Spleen (tissue), 11 donors: ENCODE measurements around the gene FMN2. TPM values are rescaled to one million over a fixed set of nuclear protein-coding genes. Genes with fewer than 3 reads are reported as not detected.

ENCODE experiments used
- DNase-seq: peaks from one replicate; pipeline ENCODE4 v3.0.0-alpha.2; 2020
- H3K27ac ChIP-seq, 8 donors: fragments of 200-600 bp; sonication (generic) in 7 of 8; 1 replicate in 4 of 8; 2 replicates in 4 of 8; pipeline versions ENCODE4 v1.5.0 to v1.8.0; 2016 to 2021; ENCODE audit warnings: inconsistent platforms in 4 of 8, mild to moderate bottlenecking in 4 of 8, moderate library complexity in 1 of 8
- H3K27me3 ChIP-seq, 7 donors: fragments of 200-600 bp; sonication (generic) in 6 of 7; replicated peaks in 1 of 7; 1 replicate in 4 of 7; 2 replicates in 3 of 7; pipeline versions ENCODE4 v1.5.0 to v1.8.0; 2016 to 2021; ENCODE audit warnings: inconsistent platforms in 3 of 7, mild to moderate bottlenecking in 1 of 7
- H3K36me3 ChIP-seq, 6 donors: fragments of 200-600 bp; sonication (generic) in 5 of 6; 1 replicate in 4 of 6; 2 replicates in 2 of 6; pipeline versions ENCODE4 v1.5.0 to v1.8.0; 2016 to 2021; ENCODE audit warnings: inconsistent platforms in 2 of 6
- H3K4me1 ChIP-seq, 6 donors: fragments of 200-600 bp; sonication (generic) in 5 of 6; 1 replicate in 3 of 6; 2 replicates in 3 of 6; pipeline versions ENCODE4 v1.5.0 to v1.8.0; 2016 to 2021; ENCODE audit warnings: inconsistent platforms in 3 of 6
- H3K4me3 ChIP-seq, 8 donors: fragments of 200-600 bp; sonication (generic) in 7 of 8; 1 replicate in 4 of 8; 2 replicates in 4 of 8; pipeline versions ENCODE4 v1.5.0 to v1.8.0; 2016 to 2021; ENCODE audit warnings: inconsistent platforms in 4 of 8, mild to moderate bottlenecking in 4 of 8, moderate library complexity in 2 of 8
- H3K9me3 ChIP-seq, 8 donors: fragments of 200-600 bp; sonication (generic) in 7 of 8; 1 replicate in 4 of 8; 2 replicates in 4 of 8; pipeline versions ENCODE4 v1.5.0 to v1.8.0; 2016 to 2021; ENCODE audit warnings: inconsistent platforms in 4 of 8
- POLR2A ChIP-seq, 3 donors: fragments of 450-650 bp; IDR thresholded peaks; one replicate each; pipeline ENCODE4 v1.5.1; 2017; ENCODE audit warnings: antibody characterized with exemption in 3 of 3, mild to moderate bottlenecking in 1 of 3
- POLR2AphosphoS5 ChIP-seq, 3 donors: sonication (generic); formaldehyde crosslinking; IDR thresholded peaks; one replicate each; pipeline ENCODE4 v1.5.1; 2017; ENCODE audit warnings: antibody characterized with exemption in 3 of 3
- WGBS, 5 donors: extraction: QIAGEN DNeasy Blood & Tissue Kit in 3 of 5; methylation state at CpG; one replicate each; pipeline versions ENCODE4 v1.1.5 to v1.1.7; 2013 to 2018; 5-methylcytosine and 5-hydroxymethylcytosine counted together
- intact Hi-C: fragments of 100-400 bp; cut with DNase I; formaldehyde crosslinking; loops from one replicate; pipeline ENCODE4 v1.15.0; 2023; ENCODE audit warnings: low total_unique reads
- polyA plus RNA-seq, 3 donors: library from polyadenylated mRNA; stranded (reverse); fragments of 200-250 nt; gene quantifications; one replicate each; pipeline ENCODE4 v1.2.1, GENCODE V29; 2013
- total RNA-seq, 7 donors: library from RNA; depleted of rRNA in 3 of 7; stranded (reverse); fragments of >200 nt in 3 of 7; fragmentation: NEBNext Ultra II Directional in 4 of 7; extraction: Animal tissue kit (Norgen Biotek cat#: 25700) in 4 of 7; gene quantifications; one replicate each; pipeline versions ENCODE4 v1.1.0 to v1.2.1, GENCODE V29; 2016 to 2021
- TF ChIP-seq, protein P1 (sequence below), 11 experiments: fragments of 200-600 bp in 7 of 11; fragments of 450-650 bp in 4 of 11; sonication (generic) in 4 of 11; IDR thresholded peaks in 8 of 11; conservative IDR thresholded peaks in 3 of 11; 1 replicate in 7 of 11; 2 replicates in 4 of 11; pipeline versions ENCODE4 v1.4.0 to v1.8.0; 2016 to 2021; ENCODE audit warnings: antibody characterized with exemption in 11 of 11, inconsistent platforms in 4 of 11, mild to moderate bottlenecking in 1 of 11
- donor health status: healthy with polysubstance abuse.
- donor health status: DM: no; HTN: no; CAD: no; lungs with moderate emphysema.
- donor health status: DM: no; HTN: no; CAD: no.
- donor health status: Bipolar disorder and iron deficiency.
- donor health status: healthy.
- donor health status: DM: no; HTN: no; CAD: no.
- donor health status: DM: yes; HTN: yes; CAD: no.

Gene FMN2
- total and polyA plus RNA-seq, 10 donors, result 0.04 to 0.24 (median 0.12) TPM; not detected in 6

DNA sequence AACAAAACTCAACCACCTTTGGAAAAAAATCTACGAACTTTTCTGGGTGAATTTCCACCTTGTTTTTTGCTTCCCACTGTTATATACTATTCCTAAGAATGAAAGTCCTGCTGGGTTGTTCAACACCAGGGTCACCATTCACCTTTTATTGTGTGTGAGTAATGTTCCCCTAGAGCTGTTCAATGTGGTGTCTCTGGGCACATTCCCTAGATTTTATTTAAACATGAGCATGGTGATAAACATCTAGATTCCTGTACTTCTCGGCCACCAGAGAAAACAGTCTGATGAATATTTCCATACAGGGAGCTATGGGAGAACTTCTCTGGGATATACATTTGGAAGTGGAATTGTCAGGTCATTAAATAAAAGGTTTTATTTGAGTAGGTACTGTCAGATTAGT is 13.0 kb downstream of the FMN2 start:
- Histone ChIP-seq H3K27me3 (peaks cover 0 to 5% (median 0%) of the 10 kb centered on the region in 7 donors), H3K27ac (no peak overlapping the region), H3K4me1 (no peaks in the 10 kb centered on the region), H3K4me3 (no peak overlapping the region), H3K9me3 (no peaks in the 10 kb centered on the region), H3K36me3 (no peaks in the 10 kb centered on the region)
- TF ChIP-seq POLR2AphosphoS5 (IDR thresholded peaks at IDR 0.05) (no peak), POLR2A (IDR thresholded peaks at IDR 0.05) (no peak)
- TF ChIP-seq, protein P1, sequence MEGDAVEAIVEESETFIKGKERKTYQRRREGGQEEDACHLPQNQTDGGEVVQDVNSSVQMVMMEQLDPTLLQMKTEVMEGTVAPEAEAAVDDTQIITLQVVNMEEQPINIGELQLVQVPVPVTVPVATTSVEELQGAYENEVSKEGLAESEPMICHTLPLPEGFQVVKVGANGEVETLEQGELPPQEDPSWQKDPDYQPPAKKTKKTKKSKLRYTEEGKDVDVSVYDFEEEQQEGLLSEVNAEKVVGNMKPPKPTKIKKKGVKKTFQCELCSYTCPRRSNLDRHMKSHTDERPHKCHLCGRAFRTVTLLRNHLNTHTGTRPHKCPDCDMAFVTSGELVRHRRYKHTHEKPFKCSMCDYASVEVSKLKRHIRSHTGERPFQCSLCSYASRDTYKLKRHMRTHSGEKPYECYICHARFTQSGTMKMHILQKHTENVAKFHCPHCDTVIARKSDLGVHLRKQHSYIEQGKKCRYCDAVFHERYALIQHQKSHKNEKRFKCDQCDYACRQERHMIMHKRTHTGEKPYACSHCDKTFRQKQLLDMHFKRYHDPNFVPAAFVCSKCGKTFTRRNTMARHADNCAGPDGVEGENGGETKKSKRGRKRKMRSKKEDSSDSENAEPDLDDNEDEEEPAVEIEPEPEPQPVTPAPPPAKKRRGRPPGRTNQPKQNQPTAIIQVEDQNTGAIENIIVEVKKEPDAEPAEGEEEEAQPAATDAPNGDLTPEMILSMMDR (IDR thresholded peaks at IDR 0.05 in 8 of 11, conservative IDR thresholded peaks at IDR 0.05 in 3 of 11), result no peak
- intact Hi-C loops, result no loop called here
- WGBS, 5 donors, result 75 to 91% (median 83%) methylated on average over 2 of the region's 2 CpGs
- DNase-seq, result no peak

DNA sequence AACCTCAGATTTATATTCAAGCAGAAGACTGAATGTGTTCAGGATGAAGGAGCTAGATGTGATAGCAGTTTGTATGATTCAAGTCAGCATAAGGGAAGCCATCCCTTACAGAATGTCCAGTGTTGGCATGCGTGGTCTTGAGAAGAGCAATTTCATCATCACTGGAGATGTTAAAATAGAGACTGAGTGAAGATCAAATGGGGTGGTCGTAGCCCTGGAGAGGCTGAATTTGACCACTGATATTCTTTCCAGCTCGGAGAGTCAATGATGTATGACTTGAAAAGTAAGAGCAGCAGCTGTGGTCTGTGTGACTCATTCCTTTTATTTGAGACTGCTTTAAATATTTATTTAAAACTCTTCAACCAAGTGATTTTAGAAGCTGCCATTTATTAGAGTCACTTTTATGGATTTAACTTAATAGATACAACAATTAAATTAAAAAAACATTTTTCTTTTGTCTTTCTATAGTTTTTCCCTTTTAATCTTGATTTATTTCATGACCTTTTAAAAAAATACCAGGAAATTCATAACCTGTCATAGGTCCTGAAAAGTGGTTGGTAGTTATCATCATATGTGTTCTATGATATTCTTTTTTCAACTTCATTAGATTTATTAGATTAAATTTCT is 15.5 kb downstream of the FMN2 start:
- H3K9me3 ChIP-seq, result no peaks in the 10 kb centered on the region
- 61 to 82% (median 75%) methylated on average over 3 of the region's 3 CpGs for WGBS, 5 donors
- DNase-seq, result no peak
- no peaks in the 10 kb centered on the region for H3K4me1 ChIP-seq
- no peak overlapping the region for H3K27ac ChIP-seq
- intact Hi-C loops, result no loop called here
- H3K27me3 ChIP-seq, result no peaks in the 10 kb centered on the region
- TF ChIP-seq, protein P1 (IDR thresholded peaks at IDR 0.05 in 8 of 11, conservative IDR thresholded peaks at IDR 0.05 in 3 of 11), result no peak
- TF ChIP-seq POLR2AphosphoS5 (IDR thresholded peaks at IDR 0.05) (no peak), POLR2A (IDR thresholded peaks at IDR 0.05) (no peak)
- no peaks in the 10 kb centered on the region for H3K36me3 ChIP-seq
- no peak overlapping the region for H3K4me3 ChIP-seq

DNA sequence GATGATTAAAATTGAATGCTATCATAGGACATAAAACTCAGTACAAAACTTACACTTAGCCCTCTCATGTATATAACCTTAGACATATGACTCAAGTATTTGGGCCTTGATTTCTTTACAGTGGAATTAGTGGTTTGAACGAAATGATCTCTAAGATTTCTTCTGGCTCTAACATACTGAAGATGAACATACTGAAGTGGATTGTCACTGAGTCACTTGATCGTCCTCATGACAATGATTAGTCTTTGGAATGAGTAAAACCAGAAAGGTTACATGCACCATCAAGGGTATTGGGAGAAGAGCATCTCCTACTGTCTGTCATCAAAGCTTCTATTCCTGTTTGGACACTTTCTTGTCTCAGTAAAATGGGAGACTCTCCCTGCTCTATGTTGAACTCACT is 17.4 kb downstream of the FMN2 start:
- DNase-seq, result no peak
- intact Hi-C loops, result no loop called here

DNA sequence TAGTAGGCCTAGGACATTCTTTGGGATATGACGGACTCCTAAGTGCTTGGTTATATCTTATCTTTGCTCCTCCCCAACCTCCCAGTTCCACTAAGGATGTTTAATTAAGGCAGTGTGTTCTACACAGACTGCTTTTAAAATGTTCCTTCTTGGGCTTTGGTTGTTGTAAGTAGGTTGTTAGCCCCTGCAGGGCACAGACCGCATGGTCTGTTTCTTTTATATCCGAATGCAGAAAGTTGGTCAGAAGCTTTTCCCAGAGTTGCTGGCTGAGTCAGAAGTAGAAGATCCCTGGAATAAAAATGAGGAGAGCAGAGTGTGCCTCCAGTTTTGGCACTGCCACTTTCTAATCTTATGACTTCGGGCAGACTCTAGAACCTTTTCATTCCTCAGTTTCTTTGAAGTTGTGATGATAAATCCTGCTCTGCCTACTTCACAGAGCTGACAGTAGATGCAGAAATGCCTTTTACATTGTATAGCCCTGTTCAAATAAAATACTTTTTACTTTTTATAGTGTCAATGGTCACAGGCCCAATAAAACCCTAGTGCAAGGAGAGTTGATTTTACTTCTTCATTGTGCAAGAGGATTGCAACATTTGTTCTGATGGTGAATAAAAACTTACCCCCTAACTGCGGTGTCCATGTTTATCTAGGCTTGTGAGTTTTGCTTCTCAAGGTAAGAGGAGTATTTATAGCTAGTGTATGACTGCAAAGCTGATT is 18.4 kb downstream of the FMN2 start:
- Histone ChIP-seq H3K9me3 (no peaks in the 10 kb centered on the region), H3K27me3 (no peaks in the 10 kb centered on the region), H3K4me3 (no peak overlapping the region), H3K27ac (no peak overlapping the region), H3K36me3 (no peaks in the 10 kb centered on the region), H3K4me1 (no peaks in the 10 kb centered on the region)
- WGBS, 5 donors, result 74 to 85% (median 80%) methylated on average over 5 of the region's 5 CpGs
- intact Hi-C loops, result no loop called here
- TF ChIP-seq, protein P1 (IDR thresholded peaks at IDR 0.05 in 8 of 11, conservative IDR thresholded peaks at IDR 0.05 in 3 of 11), result no peak
- no peak for TF ChIP-seq POLR2A (IDR thresholded peaks at IDR 0.05)
- TF ChIP-seq POLR2AphosphoS5 (IDR thresholded peaks at IDR 0.05), result no peak
- DNase-seq, result no peak

More for the DNA sequence above, 17.4 kb downstream of the FMN2 start:
- no peaks in the 10 kb centered on the region for H3K4me1 ChIP-seq
- TF ChIP-seq, protein P1 (IDR thresholded peaks at IDR 0.05 in 8 of 11, conservative IDR thresholded peaks at IDR 0.05 in 3 of 11), result no peak
- TF ChIP-seq POLR2A (IDR thresholded peaks at IDR 0.05) (no peak), POLR2AphosphoS5 (IDR thresholded peaks at IDR 0.05) (no peak)
- H3K27ac ChIP-seq, result no peak overlapping the region
- no peak overlapping the region for H3K4me3 ChIP-seq
- H3K36me3 ChIP-seq, result no peaks in the 10 kb centered on the region
- H3K9me3 ChIP-seq, result no peaks in the 10 kb centered on the region
- 71 to 83% (median 76%) methylated on average over 2 of the region's 2 CpGs for WGBS, 5 donors
- no peaks in the 10 kb centered on the region for H3K27me3 ChIP-seq
